H1 (cell line): ENCODE results near the gene ZNF385D. TPM values are rescaled to one million over a fixed set of nuclear protein-coding genes. Genes with fewer than 3 reads are reported as not detected.

Source experiments
- CTCF ChIA-PET: fragments of 300-600 bp; sonication (Branson Sonifier 250); formaldehyde crosslinking; loops from one replicate; lab custom pipeline; 2021; ENCODE audit not compliant: partially characterized antibody; lab: Charles Lee
- POLR2A ChIA-PET: fragments of 300-600 bp; sonication (Branson Sonifier 250); formaldehyde crosslinking; loops from one replicate; lab custom pipeline; 2021; ENCODE audit warnings: inconsistent platforms; ENCODE audit not compliant: partially characterized antibody; lab: Charles Lee
- DNase-seq, 2 experiments: peaks; one replicate each; pipeline versions ENCODE4 v3.0.0 to v3.0.0-alpha.2; 2010 to 2022; ENCODE audit warnings: low spot score in 2 of 2, low read depth in 1 of 2, mixed read lengths in 1 of 2
- FAIRE-seq: peaks from 2 replicates; lab custom pipeline; 2011; peaks lifted over from hg19 to GRCh38; lab: Jason Lieb, UNC
- H2AFZ ChIP-seq: 2 replicates; pipeline ENCODE4 v1.8.1; 2012; ENCODE audit warnings: low read length, inconsistent platforms
- H2AK5ac ChIP-seq: 2 replicates; pipeline ENCODE4 v1.6.1; 2013; ENCODE audit warnings: low read depth, low read length
- H2BK120ac ChIP-seq: replicated peaks from 2 replicates; pipeline ENCODE3; 2013; ENCODE audit warnings: low read depth, low read length, inconsistent platforms
- H2BK12ac ChIP-seq: 2 replicates; pipeline ENCODE4 v1.6.1; 2013; ENCODE audit warnings: low read depth, low read length
- H2BK15ac ChIP-seq: 2 replicates; pipeline ENCODE4 v1.6.1; 2013; ENCODE audit warnings: low read length
- H2BK20ac ChIP-seq: 2 replicates; pipeline ENCODE4 v1.6.1; 2013; ENCODE audit warnings: low read length
- H2BK5ac ChIP-seq: 2 replicates; pipeline ENCODE4 v1.6.1; 2013; ENCODE audit warnings: low read depth, low read length
- H3K14ac ChIP-seq: 2 replicates; pipeline ENCODE4 v1.6.1; 2013; ENCODE audit warnings: inconsistent platforms; ENCODE audit not compliant: insufficient read length
- H3K18ac ChIP-seq: 2 replicates; pipeline ENCODE4 v1.6.1; 2013; ENCODE audit warnings: low read length; ENCODE audit errors: extremely low read depth
- H3K23ac ChIP-seq: 2 replicates; pipeline ENCODE4 v1.6.1; 2013; ENCODE audit warnings: inconsistent platforms; ENCODE audit not compliant: insufficient read length
- H3K23me2 ChIP-seq: 2 replicates; pipeline ENCODE4 v1.6.1; 2013; ENCODE audit warnings: low read depth, low read length
- H3K27ac ChIP-seq: 2 replicates; pipeline ENCODE4 v1.6.1; 2011; ENCODE audit warnings: low read depth, low read length, inconsistent platforms
- H3K27me3 ChIP-seq, 4 experiments: replicated peaks in 1 of 4; 1 replicate in 1 of 4; 2 replicates in 3 of 4; pipeline versions ENCODE4 v1.6.1 to v1.8.1; 2011 to 2013; ENCODE audit warnings: low read length in 3 of 4, mild to moderate bottlenecking in 3 of 4, inconsistent platforms in 2 of 4, mixed read lengths in 2 of 4, moderate library complexity in 1 of 4; ENCODE audit not compliant: control insufficient read depth in 3 of 4, insufficient read depth in 3 of 4; ENCODE audit errors: extremely low read depth in 1 of 4
- H3K36me3 ChIP-seq, 4 experiments: 2 replicates each; pipeline versions ENCODE4 v1.6.1 to v1.8.1; 2011 to 2013; ENCODE audit warnings: mild to moderate bottlenecking in 4 of 4, low read length in 3 of 4, moderate library complexity in 2 of 4, control low read depth in 1 of 4, inconsistent platforms in 1 of 4; ENCODE audit not compliant: insufficient read depth in 4 of 4, control insufficient read depth in 2 of 4
- H3K4ac ChIP-seq: replicated peaks from 2 replicates; pipeline ENCODE3; 2013; ENCODE audit warnings: low read length, low read depth, mixed read lengths, inconsistent platforms; ENCODE audit not compliant: insufficient read length
- H3K4me1 ChIP-seq, 4 experiments: replicated peaks in 1 of 4; 1 replicate in 1 of 4; 2 replicates in 3 of 4; pipeline versions ENCODE4 v1.6.1 to v1.8.1; 2011 to 2013; ENCODE audit warnings: low read length in 3 of 4, inconsistent platforms in 2 of 4, mixed read lengths in 1 of 4; ENCODE audit not compliant: insufficient read depth in 4 of 4, control insufficient read depth in 3 of 4
- H3K4me2 ChIP-seq, 2 experiments: 2 replicates each; pipeline versions ENCODE4 v1.6.1 to v1.8.1; 2011 to 2013; ENCODE audit warnings: low read depth in 2 of 2, low read length in 2 of 2, control low read depth in 1 of 2, inconsistent platforms in 1 of 2, mild to moderate bottlenecking in 1 of 2; ENCODE audit not compliant: insufficient read depth in 1 of 2
- H3K4me3 ChIP-seq, 4 experiments: fragments of 200-600, 300-600 bp in 1 of 4; sonication (generic), shearing (Covaris generic), sonication (Bioruptor Twin) in 1 of 4; 2 replicates each; pipeline versions ENCODE4 v1.5.1 to v1.8.1; 2011 to 2016; ENCODE audit warnings: low read length in 4 of 4, low read depth in 3 of 4, control low read depth in 2 of 4, inconsistent platforms in 2 of 4, mild to moderate bottlenecking in 2 of 4, mixed read lengths in 1 of 4, moderate library complexity in 1 of 4; ENCODE audit not compliant: insufficient read depth in 2 of 4; ENCODE audit errors: extremely low read depth in 1 of 4
- H3K56ac ChIP-seq: replicated peaks from 2 replicates; pipeline ENCODE3; 2013; ENCODE audit warnings: low read depth, mild to moderate bottlenecking, mixed read lengths, low read length, inconsistent platforms; ENCODE audit not compliant: insufficient read length
- H3K79me1 ChIP-seq: 2 replicates; pipeline ENCODE4 v1.6.1; 2013; ENCODE audit warnings: low read depth, low read length, control low read depth
- H3K79me2 ChIP-seq, 2 experiments: 2 replicates each; pipeline versions ENCODE4 v1.6.1 to v1.8.1; 2012 to 2013; ENCODE audit warnings: low read length in 2 of 2, mild to moderate bottlenecking in 2 of 2, inconsistent platforms in 1 of 2; ENCODE audit not compliant: insufficient read depth in 2 of 2, control insufficient read depth in 1 of 2
- H3K9ac ChIP-seq, 4 experiments: replicated peaks in 1 of 4; 1 replicate in 1 of 4; 2 replicates in 3 of 4; pipeline versions ENCODE4 v1.6.1 to v1.8.1; 2011 to 2013; ENCODE audit warnings: low read depth in 3 of 4, low read length in 3 of 4, control low read depth in 2 of 4, mild to moderate bottlenecking in 2 of 4, moderate library complexity in 2 of 4, inconsistent platforms in 1 of 4; ENCODE audit errors: extremely low read depth in 1 of 4
- H3K9me3 ChIP-seq, 2 experiments: 2 replicates each; pipeline versions ENCODE4 v1.6.1 to v1.8.1; 2012 to 2013; ENCODE audit warnings: mild to moderate bottlenecking in 2 of 2, moderate library complexity in 2 of 2, control low read depth in 1 of 2, inconsistent platforms in 1 of 2, low read depth in 1 of 2, low read length in 1 of 2, mixed read lengths in 1 of 2; ENCODE audit not compliant: insufficient read depth in 2 of 2
- H4K20me1 ChIP-seq, 2 experiments: replicated peaks in 1 of 2; 2 replicates each; pipeline versions ENCODE3 to v1.8.1; 2011 to 2013; ENCODE audit warnings: inconsistent platforms in 2 of 2, low read length in 2 of 2, mild to moderate bottlenecking in 1 of 2; ENCODE audit not compliant: insufficient read depth in 2 of 2, control insufficient read depth in 1 of 2
- H4K5ac ChIP-seq: 2 replicates; pipeline ENCODE4 v1.6.1; 2013; ENCODE audit warnings: low read length, low read depth, mixed read lengths, inconsistent platforms; ENCODE audit not compliant: insufficient read length
- H4K8ac ChIP-seq: 2 replicates; pipeline ENCODE4 v1.8.0; 2013; ENCODE audit warnings: mild to moderate bottlenecking, moderate library complexity, low read length, inconsistent platforms; ENCODE audit not compliant: insufficient read depth; ENCODE audit errors: extremely low read depth
- H4K91ac ChIP-seq: replicated peaks from 2 replicates; pipeline ENCODE3; 2013; ENCODE audit warnings: low read length, mixed read lengths, inconsistent platforms; ENCODE audit not compliant: insufficient read length
- BRCA1 ChIP-seq: IDR thresholded peaks from 2 replicates; pipeline ENCODE4 v1.6.1; 2012; ENCODE audit warnings: low read depth, low read length, improper control_type of control experiment
- CHD1 ChIP-seq: IDR thresholded peaks from 2 replicates; pipeline ENCODE4 v1.6.1; 2012; ENCODE audit warnings: low read depth, low read length, improper control_type of control experiment
- CTBP2 ChIP-seq: IDR thresholded peaks from 2 replicates; pipeline ENCODE4 v1.7.0; 2011; ENCODE audit warnings: borderline replicate concordance, mild to moderate bottlenecking, moderate library complexity, mixed read lengths, low read length; ENCODE audit not compliant: insufficient read depth, insufficient read length
- EZH2 ChIP-seq: fragments of 200-600 bp; sonication (generic); IDR thresholded peaks from 2 replicates; pipeline ENCODE4 v1.7.1; 2012; ENCODE audit warnings: low read depth, mild to moderate bottlenecking, moderate library complexity, low read length, inconsistent platforms; ENCODE audit not compliant: severe bottlenecking
- GABPA ChIP-seq: IDR thresholded peaks from 2 replicates; pipeline ENCODE4 v1.6.1; 2011; ENCODE audit warnings: mild to moderate bottlenecking, low read length, moderate library complexity, borderline replicate concordance; ENCODE audit not compliant: insufficient read depth
- KDM4A ChIP-seq: IDR thresholded peaks from one replicate; pipeline ENCODE4 v1.7.1; 2012; ENCODE audit warnings: low read depth, mild to moderate bottlenecking, moderate library complexity, low read length, inconsistent platforms; ENCODE audit not compliant: severe bottlenecking
- KDM5A ChIP-seq: fragments of 200-600 bp; IDR thresholded peaks from 2 replicates; pipeline ENCODE4 v1.7.1; 2012; ENCODE audit warnings: mild to moderate bottlenecking, low read length, inconsistent platforms, mixed read lengths
- SIRT6 ChIP-seq: IDR thresholded peaks from one replicate; pipeline ENCODE4 v1.7.1; 2012; ENCODE audit warnings: low read length, inconsistent platforms
- SP2 ChIP-seq: IDR thresholded peaks from 2 replicates; pipeline ENCODE4 v1.6.1; 2012; ENCODE audit warnings: mild to moderate bottlenecking, low read length, inconsistent platforms
- SUZ12 ChIP-seq: fragments of 200-600 bp; sonication (generic); IDR thresholded peaks from 2 replicates; pipeline ENCODE4 v1.6.1; 2012; ENCODE audit warnings: mild to moderate bottlenecking, inconsistent platforms, low read length, moderate library complexity, mixed read lengths
- TBP ChIP-seq: IDR thresholded peaks from 2 replicates; pipeline ENCODE4 v1.6.1; 2011; ENCODE audit warnings: low read depth, low read length, improper control_type of control experiment
- TEAD4 ChIP-seq: IDR thresholded peaks from 2 replicates; pipeline ENCODE4 v1.6.1; 2012; ENCODE audit warnings: low read depth, low read length, inconsistent platforms, mixed read lengths
- WGBS, 2 experiments: shearing (Covaris generic) in 1 of 2; methylation state at CpG; one replicate each; pipeline versions ENCODE4 v1.1.6 to v1.1.7; 2013 to 2015; ENCODE audit warnings: low lambda C conversion rate in 2 of 2, mixed read lengths in 2 of 2, inconsistent platforms in 1 of 2, low coverage in 1 of 2, missing lambda C conversion rate in 1 of 2; ENCODE audit not compliant: insufficient replicate concordance in 2 of 2, insufficient coverage in 1 of 2, insufficient read length in 1 of 2; ENCODE audit errors: extremely low coverage in 1 of 2, missing lambda C conversion rate in 1 of 2; 5-methylcytosine and 5-hydroxymethylcytosine counted together
- polyA plus RNA-seq, 7 experiments: library from polyadenylated mRNA; depleted of rRNA in 3 of 7; stranded (reverse) in 5 of 7; unstranded in 2 of 7; fragments of >200 nt in 5 of 7; fragments of 200-250 nt in 2 of 7; gene quantifications; 1 replicate in 5 of 7; 2 replicates in 1 of 7; 4 replicates in 1 of 7; pipeline versions ENCODE4 v1.2.1 to v1.2.3, GENCODE V29; 2011 to 2013; ENCODE audit warnings: missing spikeins in 2 of 7, mixed read lengths in 2 of 7
- total RNA-seq: library from RNA; stranded (reverse); fragmentation: NEBNext Ultra II Directional; extraction: Animal tissue kit (Norgen Biotek cat#: 25700); gene quantifications from 2 replicates; pipeline ENCODE4 v1.2.1, GENCODE V29; 2021

Gene ZNF385D
- total and polyA plus RNA-seq, 2 of the 8 experiments (the other 6 are each of a cell fraction or from before 2014, with no cell fraction given), result 5.9 to 10.8 TPM

DNA sequence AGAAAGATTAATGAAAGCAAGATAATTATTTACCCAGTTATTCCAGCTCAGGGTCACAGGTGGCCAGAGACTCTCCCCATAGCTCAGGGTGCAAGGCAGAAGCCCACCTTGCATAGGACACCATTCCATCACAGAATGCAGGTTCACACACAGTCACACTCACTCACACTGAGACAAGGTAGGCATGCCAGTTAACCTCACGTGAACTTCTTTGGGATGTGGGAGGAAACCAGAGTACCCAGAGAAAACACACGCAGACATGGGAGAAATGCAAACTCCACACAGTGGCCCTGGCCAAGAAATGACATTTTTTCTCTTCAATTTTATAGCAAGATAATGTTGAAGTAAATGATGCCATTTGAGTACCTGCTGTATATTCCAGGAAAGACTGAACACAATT is 106.7 kb downstream of the ZNF385D start:
- CTCF ChIA-PET, result interaction anchor here (1.8 kb wide), 1 partner anchor 12 kb away, joined by 5 read pairs; no protein-coding TSS in a partner anchor
- Histone ChIP-seq H3K79me1 (no peaks in the 10 kb centered on the region), H2BK15ac (no peak overlapping the region), H2BK12ac (no peak overlapping the region), H3K27ac (no peak overlapping the region), H3K23me2 (no peaks in the 10 kb centered on the region), H2AK5ac (no peak overlapping the region; the same call in 1 of the 2 replicates), H4K8ac (no peak overlapping the region), H3K9me3 (no peaks in the 10 kb centered on the region), H2BK120ac (no peak overlapping the region), H3K4ac (no peak overlapping the region), H2BK20ac (no peak overlapping the region), H3K23ac (no peak overlapping the region), H3K56ac (no peak overlapping the region), H4K91ac (no peak overlapping the region), H3K9ac (no peak overlapping the region), H3K4me3 (no peak overlapping the region), H2AFZ (no peak overlapping the region), H3K18ac (no peak overlapping the region), H3K14ac (no peak overlapping the region), H3K4me1 (peaks cover 0 to 4% (median 2%) of the 10 kb centered on the region in 4 experiments; a peak in 2 of 7 replicates), H4K5ac (no peak overlapping the region), H3K4me2 (no peak overlapping the region), H3K27me3 (no peaks in the 10 kb centered on the region), H3K36me3 (0 out of 8 replicates have a peak, but pooled peaks cover 0 to 3% (median 0%) of the 10 kb centered on the region in 4 experiments), H2BK5ac (no peak overlapping the region), H3K79me2 (no peaks in the 10 kb centered on the region), H4K20me1 (no peaks in the 10 kb centered on the region)
- POLR2A ChIA-PET, result no interaction called here
- DNase-seq (no peak), FAIRE-seq (no peak)
- WGBS, 2 experiments, result 92% methylated on average over 2 of the region's 2 CpGs; no CpG with 5 or more reads in 1 of the 2 experiments
- TF ChIP-seq GABPA (no peak), KDM5A (no peak), SUZ12 (no peak), SP2 (no peak), EZH2 (no peak), CTBP2 (no peak), KDM4A (no peak), TEAD4 (no peak), SIRT6 (no peak), BRCA1 (no peak), CHD1 (no peak), TBP (no peak)
